Activated CD4-positive, CD25-positive, alpha-beta regulatory T cell treated with anti-CD3 and anti-CD28 coated beads, Interleukin-2, amount 50 U/mL, for 72 hours (primary cell): ENCODE data around the gene ARL5C.

Source experiments
- DNase-seq: peaks from one replicate; pipeline ENCODE4 v3.0.0; 2021

The ARL5C gene, protein sequence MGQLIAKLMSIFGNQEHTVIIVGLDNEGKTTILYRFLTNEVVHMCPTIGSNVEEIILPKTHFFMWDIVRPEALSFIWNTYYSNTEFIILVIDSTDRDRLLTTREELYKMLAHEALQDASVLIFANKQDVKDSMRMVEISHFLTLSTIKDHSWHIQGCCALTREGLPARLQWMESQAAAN

GRCh38 chr17:39165841-39166349, at the start of gene ARL5C:
TSS of gene ARL5C (minus strand) at chr17:39166161. CDS start at chr17:39165760, 401 bp downstream.
- no peak for DNase-seq

GRCh38 chr17:39213852-39214251, 47.9 kb upstream of the ARL5C start:
- no peak for DNase-seq

DNA sequence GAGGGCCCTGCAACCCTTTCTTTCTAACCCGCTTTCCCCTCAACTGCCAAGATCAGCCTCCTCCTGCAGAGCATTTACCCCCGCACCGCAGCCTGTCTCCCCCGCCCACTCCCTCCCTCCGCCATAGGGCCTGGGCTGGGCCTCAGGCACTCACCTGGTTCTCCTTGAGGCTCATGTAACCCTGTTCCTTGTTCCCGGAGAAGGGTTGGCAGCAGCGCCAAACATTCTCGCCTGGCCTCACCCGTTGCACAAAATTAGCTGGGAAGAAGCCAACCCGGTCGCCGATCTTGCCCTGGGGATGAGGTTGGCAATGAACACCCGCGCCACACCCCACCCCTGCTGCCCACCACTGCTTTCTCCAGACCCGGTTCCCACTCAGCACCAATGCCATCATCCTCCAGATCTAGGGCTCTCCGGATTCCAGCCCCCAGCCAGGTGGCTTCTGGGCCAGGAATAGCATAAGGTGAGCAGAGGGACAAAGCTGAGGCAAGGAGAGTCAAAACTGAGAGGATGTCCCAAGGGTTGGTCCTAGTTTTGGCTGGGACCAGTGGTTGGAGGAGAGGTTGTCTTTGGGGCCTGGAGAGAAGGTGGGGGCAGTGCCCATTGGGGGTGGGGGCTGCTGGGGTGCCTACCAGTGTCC, 47.0 kb upstream of the ARL5C start:
- DNase-seq = no peak

GRCh38 chr17:39212195-39212810, 46.3 kb upstream of the ARL5C start:
- no peak for DNase-seq

DNA sequence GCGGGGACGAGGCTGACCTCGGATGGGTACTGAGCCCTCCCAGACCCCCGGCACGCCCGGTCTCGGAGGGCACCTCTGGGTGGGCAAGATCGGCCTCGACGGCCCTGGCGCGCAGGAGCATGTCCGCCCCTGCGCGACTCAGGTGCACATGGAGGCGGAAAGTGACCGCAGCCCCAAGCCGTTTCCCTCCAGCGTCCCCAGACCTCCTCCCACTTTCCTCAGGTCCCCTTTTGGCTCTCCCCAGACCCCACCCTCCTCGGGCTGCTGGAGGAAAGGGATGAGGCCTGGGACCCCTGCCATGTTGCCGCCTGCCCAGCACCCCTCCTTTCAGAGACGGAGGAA, 44.1 kb upstream of the ARL5C start:
- DNase-seq = no peak

GRCh38 chr17:39209317-39210092, 43.5 kb upstream of the ARL5C start:
- peak; percentile 57 for DNase-seq

DNA sequence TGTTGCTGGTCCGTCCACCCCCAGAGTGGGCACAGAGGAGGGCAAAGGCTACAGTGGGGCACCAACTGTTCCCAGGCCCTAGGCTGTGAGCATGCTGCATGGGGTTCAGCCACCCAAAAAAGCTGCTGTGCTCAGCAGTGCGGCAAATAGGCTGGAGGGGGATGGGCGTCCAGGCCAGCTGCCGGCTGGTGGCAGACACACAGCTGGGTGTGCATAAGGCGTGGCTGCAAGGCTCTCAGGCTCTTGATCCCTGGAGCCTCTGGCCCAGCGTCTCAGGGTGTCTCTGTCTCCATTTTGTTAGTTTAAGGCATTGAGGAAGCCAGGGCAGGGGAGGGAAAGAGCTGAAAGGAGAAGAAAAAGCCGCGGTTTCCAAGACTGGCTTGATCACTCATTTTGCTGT, 42.9 kb upstream of the ARL5C start:
- no peak for DNase-seq

DNA sequence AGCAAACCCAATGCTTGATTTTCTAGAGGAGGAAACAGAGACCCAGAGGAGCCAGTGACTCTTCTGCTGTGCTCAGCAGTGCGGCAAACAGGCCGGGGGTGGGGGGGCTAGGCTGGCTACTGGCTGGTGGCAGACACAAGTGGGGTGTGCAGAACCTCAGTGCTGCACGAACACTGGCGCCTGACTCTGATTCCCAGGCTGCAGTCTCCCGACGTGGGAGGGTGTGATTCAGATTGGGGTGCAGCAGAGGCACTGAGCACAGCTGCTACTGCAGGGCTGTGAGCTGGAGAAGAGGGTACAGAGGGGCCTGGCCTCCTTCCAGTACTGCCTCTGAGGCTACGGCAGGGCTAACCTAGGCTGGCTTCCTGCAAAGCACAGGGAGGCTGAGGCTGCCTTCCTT, 42.2 kb upstream of the ARL5C start:
- no peak for DNase-seq

- DNase-seq = no peak
These were observed 39.2 kb upstream of the ARL5C start for GRCh38 chr17:39205112-39205526.

DNA sequence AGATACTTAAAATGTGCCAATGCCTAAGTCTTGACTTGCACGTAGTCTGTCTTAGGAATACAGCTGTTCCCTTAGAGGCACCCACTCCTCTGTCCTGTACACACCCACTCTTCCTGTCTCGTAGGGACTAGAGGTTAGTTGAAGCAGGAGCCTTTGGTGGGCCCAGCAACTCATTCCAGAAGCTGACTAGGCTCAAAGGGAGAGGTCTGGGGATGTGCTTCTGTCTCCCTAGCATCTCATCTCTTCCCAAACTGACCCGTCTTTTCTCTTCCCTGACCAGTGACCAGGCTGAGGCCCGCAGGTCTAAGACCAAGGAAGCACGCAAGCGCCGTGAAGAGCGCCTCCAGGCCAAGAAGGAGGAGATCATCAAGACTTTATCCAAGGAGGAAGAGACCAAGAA, 38.3 kb upstream of the ARL5C start:
- DNase-seq = no peak

DNA sequence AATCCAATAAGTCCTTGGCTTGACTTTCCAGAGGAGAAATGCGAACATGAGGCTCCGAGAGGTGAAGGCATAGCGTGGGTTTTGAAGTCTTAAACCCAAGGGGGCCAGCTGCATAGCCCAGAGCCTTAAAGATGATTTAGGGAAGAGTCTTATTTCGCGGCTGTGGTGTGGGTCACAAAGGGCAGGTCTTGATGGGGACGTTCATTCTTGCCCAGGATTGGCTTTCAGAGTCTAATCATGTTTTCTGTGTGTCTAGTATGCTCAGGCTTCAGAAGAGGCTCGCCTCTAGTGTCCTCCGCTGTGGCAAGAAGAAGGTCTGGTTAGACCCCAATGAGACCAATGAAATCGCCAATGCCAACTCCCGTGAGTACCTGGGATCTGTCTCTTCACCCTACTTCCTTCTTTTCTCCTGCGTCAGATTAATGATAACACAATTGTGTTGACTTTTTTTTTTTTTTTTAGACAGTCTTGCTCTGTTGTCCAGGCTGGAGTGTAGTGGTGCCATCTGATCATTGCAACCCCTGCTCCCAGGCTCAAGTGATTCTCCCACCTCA, 35.1 kb upstream of the ARL5C start:
- DNase-seq = no peak

GRCh38 chr17:39200070-39200879, 34.3 kb upstream of the ARL5C start, which contains the start of gene RPL19:
TSS of gene RPL19 (plus strand) at chr17:39200283. CDS start at chr17:39200345, 62 bp downstream.
- peak; percentile 81 for DNase-seq

DNA sequence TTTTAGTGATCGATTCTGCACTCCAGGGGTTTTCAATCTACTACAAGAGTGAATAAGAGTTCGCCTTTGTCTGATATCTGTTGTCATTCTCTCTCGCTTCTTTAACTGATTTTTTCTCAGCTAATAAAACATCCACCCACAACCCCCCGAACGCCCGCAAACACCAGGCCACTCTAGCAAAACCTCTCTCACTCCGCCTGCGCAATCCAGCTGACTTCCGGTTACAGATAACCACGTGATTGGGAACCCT, 33.8 kb upstream of the ARL5C start:
- DNase-seq = peak; percentile 79

DNA sequence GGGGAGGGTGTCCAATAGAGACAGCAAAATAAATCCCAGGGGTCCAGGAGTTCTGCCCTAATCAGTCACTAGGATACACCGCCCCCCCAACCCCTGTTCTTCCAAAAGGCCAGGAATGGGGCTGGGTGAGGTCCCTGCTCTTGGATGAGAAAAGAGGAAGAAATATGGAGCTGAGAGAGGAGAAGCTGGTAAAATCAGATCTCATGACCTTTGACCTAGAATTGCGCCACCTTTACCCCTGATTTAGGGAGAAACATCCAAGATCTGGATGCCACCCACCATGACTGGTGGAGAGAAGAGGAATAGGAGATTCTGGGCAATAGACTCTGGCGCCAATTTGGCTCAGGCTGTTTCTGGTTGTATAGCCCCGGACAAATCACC, 32.2 kb upstream of the ARL5C start:
- no peak for DNase-seq

GRCh38 chr17:39197380-39198185, 31.6 kb upstream of the ARL5C start, which contains the start of gene CACNB1:
TSS of gene CACNB1 (minus strand) at chr17:39197669. CDS start at chr17:39197495, 174 bp downstream.
- DNase-seq = peak; percentile 65

GRCh38 chr17:39196808-39197291, 30.9 kb upstream of the ARL5C start:
- no peak for DNase-seq

- no peak for DNase-seq
These were observed 30.4 kb upstream of the ARL5C start for GRCh38 chr17:39196241-39196807.

- DNase-seq = no peak
These were observed 29.7 kb upstream of the ARL5C start for GRCh38 chr17:39195568-39196160.

DNA sequence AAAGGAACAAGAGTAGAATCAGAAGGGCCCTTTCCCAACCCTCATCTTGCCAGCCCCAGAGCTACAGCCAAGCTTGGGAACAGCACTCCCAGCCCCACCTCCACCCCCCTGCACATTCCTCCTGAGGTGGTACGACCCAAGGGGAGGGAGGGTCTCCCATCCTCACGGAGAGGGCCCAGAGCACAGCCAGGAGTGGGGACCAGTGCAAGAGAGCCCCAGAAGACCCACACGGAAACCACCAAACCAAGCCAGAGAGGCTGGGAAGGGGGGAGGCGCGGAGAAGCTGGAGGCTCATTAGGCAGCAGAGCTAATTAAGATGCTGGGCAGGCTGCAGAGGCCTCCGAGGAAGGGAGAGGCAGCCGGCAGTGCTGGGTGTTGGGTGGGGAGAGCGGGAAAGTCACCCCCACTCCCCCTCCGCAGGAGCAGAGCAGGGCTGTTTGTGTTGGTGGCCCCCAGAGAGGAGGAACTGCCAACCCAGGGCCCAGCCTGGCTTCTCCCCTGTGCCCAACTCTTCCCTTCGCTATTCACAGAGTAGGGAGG, 29.1 kb upstream of the ARL5C start:
- no peak for DNase-seq
